Jurkat, Clone E6-1 (cell line): ENCODE measurements around the gene LRFN4.
A peak's percentile ranks its signal among the peaks of the same experiment; 100 is the strongest.

Experiments
- DNase-seq: peaks from one replicate; pipeline ENCODE4 v3.0.0-alpha.2; 2011; ENCODE audit warnings: low read depth, low spot score
- H3K4me3 ChIP-seq: 2 replicates; pipeline ENCODE4 v1.5.1; 2011; ENCODE audit warnings: mild to moderate bottlenecking, low read length, control low read depth, moderate library complexity

Gene LRFN4

DNA sequence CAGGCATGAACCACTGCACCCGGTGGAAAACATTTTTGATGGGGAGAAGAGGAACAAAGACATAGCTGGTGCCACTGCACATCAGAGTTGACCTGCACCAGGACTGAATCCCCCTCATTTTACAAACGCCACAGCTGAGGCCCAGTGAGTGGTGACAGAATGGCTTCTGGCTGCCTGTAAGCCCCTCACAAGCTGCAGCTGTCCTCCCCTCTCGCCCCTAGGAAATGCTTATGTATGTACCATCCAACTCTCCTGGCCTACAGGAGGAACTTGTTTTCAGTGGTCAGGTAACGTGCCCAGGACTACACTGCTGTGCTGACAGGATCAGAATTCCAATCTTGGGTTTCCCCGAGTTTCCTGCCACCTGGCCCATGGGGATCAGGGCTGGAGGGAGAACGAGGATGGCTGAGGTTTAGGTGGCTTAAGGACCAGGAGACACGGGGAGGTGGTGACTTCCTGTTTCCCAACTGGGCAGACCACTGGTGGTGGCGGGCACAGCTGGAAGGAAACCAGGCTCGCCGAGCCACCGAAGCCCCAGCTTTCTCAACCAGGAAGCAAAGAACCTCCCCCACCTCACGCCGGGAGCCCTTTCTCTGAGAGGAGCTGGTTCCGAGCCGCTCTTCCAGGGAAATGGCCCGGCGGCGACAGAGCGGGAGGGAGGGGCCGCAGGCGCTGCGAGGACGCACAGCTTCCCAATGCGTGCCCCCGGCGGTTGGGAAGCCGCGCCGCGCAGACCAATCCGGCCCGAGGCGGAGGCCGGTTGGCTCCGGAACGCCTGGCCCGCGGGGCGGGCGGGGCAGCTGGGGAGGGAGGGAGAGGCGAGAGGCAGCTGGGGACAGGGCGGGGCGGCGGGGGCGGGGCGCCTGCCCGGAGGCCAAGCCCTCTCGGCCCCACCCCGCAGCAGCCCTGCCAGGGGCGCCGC lies 1.0 kb upstream of the LRFN4 start:
- peak overlapping the region; percentile 73 for H3K4me3 ChIP-seq
- peak; percentile 72 for DNase-seq

DNA sequence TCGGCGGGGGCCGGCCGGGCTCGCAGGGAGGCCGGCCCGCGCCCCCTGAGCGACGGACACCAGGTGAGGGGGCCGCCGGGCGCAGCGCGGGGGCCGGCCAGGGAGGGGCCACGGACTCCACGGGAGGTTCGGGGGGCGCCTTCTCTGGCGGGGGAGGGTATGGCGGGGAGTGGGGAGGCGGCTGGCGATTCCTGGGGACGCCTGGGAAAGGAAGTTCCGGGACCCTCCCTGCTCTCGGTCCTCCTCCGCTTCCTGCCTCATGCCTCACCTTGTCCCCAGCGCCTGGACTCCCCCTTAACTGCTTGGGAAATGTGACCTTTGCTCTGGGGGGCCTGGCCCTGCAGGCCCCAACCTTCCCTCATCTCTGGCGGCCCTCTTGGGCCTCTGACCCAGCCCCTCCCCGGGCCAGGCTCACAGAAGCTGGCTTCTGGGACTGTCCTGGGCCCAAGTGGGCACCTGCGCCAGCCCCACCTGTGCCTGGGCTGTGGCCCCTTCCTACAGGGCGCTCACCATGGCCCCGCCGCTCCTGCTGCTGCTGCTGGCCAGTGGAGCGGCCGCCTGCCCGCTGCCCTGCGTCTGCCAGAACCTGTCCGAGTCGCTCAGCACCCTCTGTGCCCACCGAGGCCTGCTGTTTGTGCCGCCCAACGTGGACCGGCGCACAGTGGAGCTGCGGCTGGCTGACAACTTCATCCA lies 516 bp downstream of the LRFN4 start:
- DNase-seq = no peak
- peak overlapping the region; percentile 73 for H3K4me3 ChIP-seq

DNA sequence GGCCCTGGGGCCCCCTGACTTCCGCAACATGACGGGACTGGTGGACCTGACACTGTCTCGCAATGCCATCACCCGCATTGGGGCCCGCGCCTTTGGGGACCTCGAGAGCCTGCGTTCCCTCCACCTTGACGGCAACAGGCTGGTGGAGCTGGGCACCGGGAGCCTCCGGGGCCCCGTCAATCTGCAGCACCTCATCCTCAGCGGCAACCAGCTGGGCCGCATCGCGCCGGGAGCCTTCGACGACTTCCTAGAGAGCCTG lies 992 bp downstream of the LRFN4 start:
- DNase-seq = no peak
- H3K4me3 ChIP-seq = peak overlapping the region; percentile 73

DNA sequence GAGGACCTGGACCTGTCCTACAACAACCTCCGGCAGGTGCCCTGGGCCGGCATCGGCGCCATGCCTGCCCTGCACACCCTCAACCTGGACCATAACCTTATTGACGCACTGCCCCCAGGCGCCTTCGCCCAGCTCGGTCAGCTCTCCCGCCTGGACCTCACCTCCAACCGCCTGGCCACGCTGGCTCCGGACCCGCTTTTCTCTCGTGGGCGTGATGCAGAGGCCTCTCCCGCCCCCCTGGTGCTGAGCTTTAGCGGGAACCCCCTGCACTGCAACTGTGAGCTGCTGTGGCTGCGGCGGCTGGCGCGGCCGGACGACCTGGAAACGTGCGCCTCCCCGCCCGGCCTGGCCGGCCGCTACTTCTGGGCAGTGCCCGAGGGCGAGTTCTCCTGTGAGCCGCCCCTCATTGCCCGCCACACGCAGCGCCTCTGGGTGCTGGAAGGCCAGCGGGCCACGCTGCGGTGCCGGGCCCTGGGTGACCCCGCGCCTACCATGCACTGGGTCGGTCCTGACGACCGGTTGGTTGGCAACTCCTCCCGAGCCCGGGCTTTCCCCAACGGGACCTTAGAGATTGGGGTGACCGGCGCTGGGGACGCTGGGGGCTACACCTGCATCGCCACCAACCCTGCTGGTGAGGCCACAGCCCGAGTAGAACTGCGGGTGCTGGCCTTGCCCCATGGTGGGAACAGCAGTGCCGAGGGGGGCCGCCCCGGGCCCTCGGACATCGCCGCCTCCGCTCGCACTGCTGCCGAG lies 1.5 kb downstream of the LRFN4 start:
- no peak for DNase-seq
- no peak overlapping the region for H3K4me3 ChIP-seq

DNA sequence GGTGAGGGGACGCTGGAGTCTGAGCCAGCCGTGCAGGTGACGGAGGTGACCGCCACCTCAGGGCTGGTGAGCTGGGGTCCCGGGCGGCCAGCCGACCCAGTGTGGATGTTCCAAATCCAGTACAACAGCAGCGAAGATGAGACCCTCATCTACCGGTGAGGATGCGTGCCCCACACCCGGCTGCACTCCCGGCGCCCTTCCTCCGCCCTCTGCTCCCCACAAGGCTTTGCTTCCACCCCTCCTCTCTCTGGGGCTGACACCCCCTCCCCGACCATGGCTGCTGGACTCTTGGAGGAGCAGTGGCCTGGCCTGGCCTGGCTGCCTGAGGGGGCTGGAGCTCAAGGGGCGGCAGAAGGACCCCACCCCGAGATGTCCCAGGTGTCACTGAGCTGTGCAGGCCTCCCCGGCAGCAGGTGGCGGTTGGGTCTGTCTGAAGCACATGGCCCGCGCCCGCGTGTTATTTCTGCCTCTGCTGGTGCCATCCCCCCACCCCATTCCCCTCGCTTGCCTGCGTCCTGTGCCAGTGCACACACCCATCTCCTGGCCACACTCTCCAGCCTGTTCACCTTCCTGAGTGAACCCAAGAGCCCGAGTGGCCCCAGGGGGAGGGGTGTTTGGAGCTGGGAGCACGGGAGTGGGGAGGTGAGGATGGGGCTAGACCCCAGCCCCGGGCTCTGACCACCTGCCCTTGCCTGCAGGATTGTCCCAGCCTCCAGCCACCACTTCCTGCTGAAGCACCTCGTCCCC lies 2.2 kb downstream of the LRFN4 start:
- no peak overlapping the region for H3K4me3 ChIP-seq

GRCh38 chr11:66859686-66860448 lies 3.0 kb downstream of the LRFN4 start:
- no peak overlapping the region for H3K4me3 ChIP-seq
- no peak for DNase-seq

More for the DNA sequence above, 2.2 kb downstream of the LRFN4 start:
- no peak for DNase-seq

- DNase-seq = no peak
- no peak overlapping the region for H3K4me3 ChIP-seq
These were observed 3.6 kb downstream of the LRFN4 start for GRCh38 chr11:66860449-66860831.

DNA sequence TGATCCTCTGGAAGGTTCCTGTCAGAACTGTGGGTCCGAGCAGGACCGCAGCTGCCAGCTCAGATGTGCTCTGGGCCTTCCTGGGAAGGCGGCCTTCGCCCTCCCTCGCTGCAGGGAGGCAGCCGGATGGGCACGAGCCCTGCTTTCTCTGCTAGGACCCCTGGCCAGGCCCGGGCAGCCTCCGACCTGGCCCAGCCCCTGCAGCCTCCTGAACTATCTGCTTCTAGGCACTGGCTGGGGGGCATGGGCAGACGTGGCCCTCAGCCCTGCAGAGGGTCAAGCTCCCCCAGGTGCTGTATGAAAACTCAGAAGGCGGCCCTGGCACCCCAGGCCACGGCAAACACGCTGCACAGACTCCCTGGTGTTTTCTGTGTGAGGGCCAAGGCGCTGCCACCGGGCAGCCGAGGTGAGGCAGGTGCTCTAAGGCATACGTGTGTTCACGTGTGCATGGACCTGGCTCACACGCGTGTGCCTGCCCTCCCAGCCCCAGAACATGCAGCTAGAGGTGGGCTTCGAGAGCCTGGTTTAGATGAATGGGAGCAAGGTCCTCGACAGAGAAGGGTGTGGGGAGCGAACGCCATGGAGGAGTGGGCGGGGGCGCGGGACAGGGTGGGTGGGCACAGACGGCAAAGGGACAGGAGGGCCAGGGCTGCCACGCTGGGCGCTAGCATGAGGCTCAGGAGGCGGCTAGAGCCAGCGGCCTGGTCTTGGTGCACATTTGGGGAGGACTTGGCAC lies 4.3 kb downstream of the LRFN4 start:
- no peak for DNase-seq
- H3K4me3 ChIP-seq = no peak overlapping the region

- no peak overlapping the region for H3K4me3 ChIP-seq
- DNase-seq = no peak
These were observed 5.1 kb downstream of the LRFN4 start for GRCh38 chr11:66861774-66862558.

DNA sequence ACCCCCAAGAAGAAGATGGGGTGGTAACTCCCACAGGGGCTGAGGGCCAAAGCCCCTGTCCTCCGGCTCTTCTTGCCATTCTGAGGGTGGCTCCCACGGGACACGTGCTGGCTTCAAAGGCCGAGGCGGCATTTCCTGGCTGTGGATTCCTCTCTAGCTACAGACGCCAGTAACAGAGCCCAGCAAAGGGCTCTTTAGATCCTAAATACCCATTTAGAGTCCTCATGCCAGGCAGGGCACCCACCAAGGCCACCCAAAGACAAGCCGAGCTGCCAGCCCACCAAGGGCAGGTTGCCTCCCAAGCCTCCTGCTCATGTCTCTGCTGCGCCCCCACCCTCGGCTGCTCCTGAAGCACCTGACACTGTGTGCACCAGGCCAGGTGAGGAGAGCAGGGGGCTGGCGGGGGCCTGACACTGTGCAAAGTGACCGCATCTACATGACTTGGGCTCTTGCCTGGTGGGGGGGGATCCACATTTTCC lies 5.7 kb downstream of the LRFN4 start:
- H3K4me3 ChIP-seq = no peak overlapping the region
- DNase-seq = no peak

- DNase-seq = no peak
- H3K4me3 ChIP-seq = no peak overlapping the region
These were observed 6.7 kb downstream of the LRFN4 start for GRCh38 chr11:66863428-66864125.

DNA sequence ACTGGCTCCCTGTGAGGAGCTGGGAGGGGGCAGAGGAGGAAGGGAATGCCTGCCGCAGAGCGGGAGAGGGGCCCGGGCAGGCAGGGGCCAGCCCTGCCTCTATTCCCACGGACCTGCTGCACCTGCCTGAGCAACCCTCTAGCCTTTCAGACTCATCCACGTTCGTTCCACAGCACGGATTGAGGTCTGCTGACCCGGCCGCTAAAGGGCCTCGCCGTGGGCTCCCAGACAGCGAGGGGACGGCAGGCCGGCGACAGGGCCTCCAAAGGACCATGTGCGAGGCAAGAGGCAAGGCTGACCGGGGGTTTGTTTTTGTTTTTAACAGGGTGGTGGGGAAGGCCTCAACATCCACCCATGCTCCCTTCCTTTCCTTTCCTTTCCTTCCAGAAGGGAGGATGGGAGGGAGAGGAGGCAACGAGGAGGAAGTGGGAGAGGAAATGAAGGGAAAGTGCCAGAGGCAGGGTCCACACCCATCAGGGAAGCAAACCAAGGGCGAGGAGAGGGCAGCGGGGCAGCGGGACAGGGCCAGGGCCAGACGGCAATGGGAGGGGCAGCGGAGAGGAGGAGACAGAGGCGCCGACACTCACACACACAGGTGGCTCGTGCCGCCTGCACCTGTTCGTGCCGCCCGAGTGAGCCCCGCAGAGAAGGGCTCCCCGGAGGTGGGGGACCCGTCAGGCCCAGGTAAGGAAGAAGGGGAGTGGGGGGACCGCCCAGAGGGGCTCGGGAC lies 7.5 kb downstream of the LRFN4 start:
- DNase-seq = no peak
- no peak overlapping the region for H3K4me3 ChIP-seq

GRCh38 chr11:66864924-66865697 lies 8.2 kb downstream of the LRFN4 start:
- no peak overlapping the region for H3K4me3 ChIP-seq
- DNase-seq = no peak

- no peak for DNase-seq
- no peak overlapping the region for H3K4me3 ChIP-seq
These were observed 9.1 kb downstream of the LRFN4 start for GRCh38 chr11:66866007-66866406.

DNA sequence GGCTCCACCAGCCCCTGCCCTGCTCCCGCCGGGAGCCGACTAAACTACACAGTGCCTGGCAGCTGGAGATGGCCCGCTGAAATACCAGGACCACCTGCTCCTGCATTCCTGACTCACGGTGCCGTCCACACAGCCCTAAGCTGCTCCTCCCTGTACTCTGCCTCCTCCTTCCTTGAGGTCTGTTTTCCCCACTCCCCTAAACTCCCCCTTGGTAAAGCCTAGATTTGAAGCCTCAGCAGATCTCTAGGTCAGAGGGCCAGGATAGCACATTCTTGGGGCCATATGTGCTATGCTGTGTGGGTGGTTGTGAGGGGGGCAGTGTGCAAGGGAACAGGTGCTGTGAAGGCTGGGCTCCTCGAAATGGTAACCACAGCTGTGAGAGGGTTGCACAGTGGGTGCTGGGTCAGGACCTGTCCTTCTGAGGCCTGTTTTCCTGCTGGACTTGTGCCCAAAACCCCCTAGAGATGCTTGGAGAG lies 9.7 kb downstream of the LRFN4 start:
- no peak overlapping the region for H3K4me3 ChIP-seq

More for the DNA sequence above, 9.7 kb downstream of the LRFN4 start:
- no peak for DNase-seq
